Stimulated activated CD8-positive, alpha-beta memory T cell treated with anti-CD3 and anti-CD28 coated beads, Interleukin-15, amount 100 ng/mL, for 48 hours (primary cell): Measurements from ENCODE around the gene KANK3.
A peak's percentile ranks its signal among the peaks of the same experiment; 100 is the strongest.
"Not testable (repeated sequence)": the region's sequence is repeated elsewhere in the genome, so short reads cannot be mapped to it uniquely, and the experiment has no call there.

Experiments used
- DNase-seq, 2 donors: peaks; one replicate each; pipeline ENCODE4 v3.0.0-alpha.2; 2020; ENCODE audit warnings: low read depth in 2 of 2

KANK3 gene

GRCh38 chr19:8371011-8371804 lies 28.1 kb upstream of the KANK3 start:
- no peak for DNase-seq

GRCh38 chr19:8370176-8371010 lies 27.3 kb upstream of the KANK3 start:
- no peak for DNase-seq

GRCh38 chr19:8367327-8368001 lies 24.4 kb upstream of the KANK3 start:
- DNase-seq, result no peak

GRCh38 chr19:8366961-8367326 lies 23.9 kb upstream of the KANK3 start:
- no peak for DNase-seq

DNA sequence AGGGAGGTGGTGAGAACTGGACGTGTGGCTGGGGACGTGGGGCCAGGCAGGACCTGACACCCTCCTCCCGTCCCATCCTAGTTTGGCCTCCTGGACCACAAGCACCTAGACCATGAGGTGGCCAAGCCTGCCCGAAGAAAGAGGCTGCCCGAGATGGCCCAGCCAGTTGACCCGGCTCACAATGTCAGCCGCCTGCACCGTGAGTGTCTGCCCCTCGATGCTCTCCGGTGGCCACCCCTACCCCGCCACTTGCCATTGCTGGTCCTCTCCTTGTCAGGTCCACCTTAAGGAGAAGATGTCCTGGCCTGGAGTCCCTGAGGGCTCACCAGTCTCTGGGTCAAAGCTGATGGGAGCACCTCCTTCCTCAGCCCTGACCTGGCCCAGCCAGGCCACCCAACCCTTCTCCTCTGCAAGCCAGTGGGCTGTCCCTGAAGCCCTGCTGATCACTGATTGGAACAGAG lies 23.1 kb upstream of the KANK3 start:
- no peak for DNase-seq

- peak; percentile 53 to 55 for DNase-seq
Measured at GRCh38 chr19:8363803-8364771, 21.0 kb upstream of the KANK3 start, which contains the start of gene ANGPTL4. ANGPTL4 (plus strand) TSS chr19:8364155; CDS start chr19:8364322, 167 bp downstream.

- peak in 1 of 2 donors; percentile 37 for DNase-seq
Measured at GRCh38 chr19:8361921-8362793, 19.1 kb upstream of the KANK3 start.

DNA sequence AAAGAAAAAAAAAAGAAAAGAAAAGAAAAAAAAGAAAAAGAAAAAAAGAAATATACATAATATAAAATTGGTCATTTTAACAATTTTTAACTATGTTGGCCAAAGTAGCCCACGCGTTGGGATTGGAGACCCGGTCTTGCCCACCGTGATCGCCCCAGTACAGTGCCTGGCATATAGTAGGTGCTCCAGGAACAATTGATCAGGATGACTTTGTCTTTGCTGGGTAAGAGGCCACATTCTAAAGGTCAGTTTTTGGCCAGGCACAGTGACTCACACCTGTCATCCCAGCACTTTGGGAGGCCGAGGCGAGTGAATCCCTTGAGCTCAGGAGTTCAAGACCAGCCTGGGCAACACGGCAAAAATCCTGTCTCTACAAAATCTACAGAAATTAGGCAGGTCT lies 17.1 kb upstream of the KANK3 start:
- DNase-seq, result no peak

GRCh38 chr19:8358948-8359347 lies 15.9 kb upstream of the KANK3 start:
- DNase-seq, result no peak

DNA sequence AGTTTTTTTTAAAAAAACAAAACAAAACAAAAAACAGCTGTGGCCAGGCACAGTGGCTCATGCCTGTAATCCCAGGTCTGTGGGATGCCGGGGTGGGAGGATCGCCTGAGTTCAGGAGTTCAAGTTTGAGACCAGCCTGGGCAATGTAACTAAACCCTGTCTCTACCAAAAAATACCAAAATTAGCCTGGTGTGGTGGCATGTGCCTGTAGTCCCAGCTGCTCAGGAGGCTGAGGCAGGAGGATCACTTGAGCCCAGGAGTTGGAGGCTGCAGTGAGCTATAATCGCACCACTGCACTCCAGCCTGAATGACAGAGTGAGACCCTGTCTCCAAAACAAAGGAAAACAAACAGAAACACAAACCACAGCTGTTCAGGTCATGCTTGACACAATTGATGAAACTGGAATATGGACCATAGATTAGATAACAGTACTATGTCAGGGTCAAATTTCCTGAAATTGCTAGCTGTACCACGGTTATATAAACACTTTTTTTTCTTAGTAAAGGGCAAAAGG lies 14.0 kb upstream of the KANK3 start:
- no peak for DNase-seq

DNA sequence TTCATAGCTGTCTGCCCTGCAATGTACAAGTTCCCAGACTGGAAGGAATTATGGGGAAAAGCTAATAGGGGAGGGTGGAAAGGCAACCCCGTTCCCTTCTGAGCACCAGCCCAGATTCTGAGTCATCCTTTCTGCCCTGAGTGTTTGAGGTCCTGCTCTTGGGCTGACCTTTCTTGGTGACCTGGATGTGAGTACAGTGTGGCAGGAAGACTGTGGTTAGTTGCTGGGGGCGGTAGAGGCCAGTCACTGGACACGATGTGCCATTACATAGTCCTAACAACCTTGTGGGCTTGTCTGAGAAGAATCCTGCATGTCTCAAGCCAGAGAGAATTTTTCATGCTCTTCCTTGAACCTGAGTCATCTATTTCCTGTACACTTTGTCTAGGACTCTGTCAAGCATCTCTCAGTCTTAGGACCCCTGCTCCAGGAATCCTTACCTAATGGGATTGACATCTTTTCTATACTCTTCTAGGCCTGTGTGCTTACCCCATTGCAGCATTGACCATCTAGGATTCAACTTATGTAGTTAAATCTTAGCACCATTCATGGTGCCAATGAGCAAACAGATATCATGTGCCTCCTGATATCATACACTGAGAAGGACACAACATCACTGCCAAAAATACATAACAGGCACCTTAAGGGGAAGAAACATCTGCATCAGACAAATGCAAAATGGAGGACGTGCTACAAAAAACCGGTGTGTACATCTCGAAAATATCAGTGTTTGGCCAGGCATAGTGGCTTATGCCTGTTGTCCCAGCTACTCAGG lies 12.8 kb upstream of the KANK3 start:
- no peak for DNase-seq

GRCh38 chr19:8352845-8353244 lies 9.8 kb upstream of the KANK3 start:
- DNase-seq, result not testable (repeated sequence)

DNA sequence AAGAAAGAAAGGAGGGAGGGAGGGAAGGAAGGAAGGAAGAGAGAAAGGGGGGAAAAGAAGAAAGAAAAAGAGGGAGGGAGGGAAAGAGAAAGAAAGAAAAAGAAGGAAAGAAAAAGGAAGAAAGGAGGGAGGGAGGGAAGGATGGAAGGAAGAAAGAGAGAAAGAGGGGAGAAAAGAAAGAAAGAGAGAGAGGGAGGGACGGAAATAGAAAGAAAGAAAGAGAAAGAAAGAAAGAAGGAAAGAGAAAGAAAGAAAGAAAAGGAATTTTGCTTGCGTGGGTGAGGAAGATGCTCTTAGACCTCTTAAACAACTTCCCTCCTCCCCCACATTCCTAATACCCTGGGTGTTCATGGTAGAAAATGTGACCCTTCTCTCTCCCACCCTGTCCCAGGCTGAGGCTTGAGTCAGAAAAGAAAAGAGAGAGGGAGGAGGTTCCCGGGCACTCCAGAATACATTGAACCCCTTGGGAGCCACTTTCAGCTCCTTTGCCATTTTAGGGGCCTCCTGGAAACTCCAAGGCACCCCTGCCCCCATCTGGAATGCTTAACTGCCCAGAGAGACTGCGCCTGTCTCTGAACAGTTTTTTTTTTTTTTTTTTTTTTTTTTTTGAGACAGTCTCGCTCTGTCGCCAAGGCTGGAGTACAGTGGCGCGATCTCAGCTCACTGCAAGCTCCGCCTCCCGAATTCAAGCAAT lies 9.2 kb upstream of the KANK3 start:
- no peak for DNase-seq

GRCh38 chr19:8349629-8350372 lies 6.7 kb upstream of the KANK3 start:
- DNase-seq, result not testable (repeated sequence)

DNA sequence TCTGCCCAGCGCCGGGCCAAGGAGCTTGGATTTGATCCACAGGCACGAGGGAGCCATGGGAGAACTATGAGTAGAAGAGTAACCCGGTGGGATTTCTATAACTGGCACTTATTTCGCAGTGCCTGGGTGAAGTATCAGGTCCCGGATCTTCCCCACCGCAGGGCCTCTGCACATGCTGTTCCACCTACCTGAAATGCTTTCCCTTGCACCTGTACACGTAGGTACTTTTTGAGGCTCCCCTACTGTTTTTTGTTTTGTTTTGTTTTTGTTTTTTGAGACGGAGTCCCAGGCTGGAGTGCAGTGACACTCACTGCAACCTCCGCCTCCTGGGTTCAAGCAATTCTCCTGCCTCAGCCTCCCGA lies 402 bp upstream of the KANK3 start:
- no peak for DNase-seq

- DNase-seq, result no peak
Measured at GRCh38 chr19:8342316-8342683, 762 bp downstream of the KANK3 start.

GRCh38 chr19:8341504-8341903 lies 1.6 kb downstream of the KANK3 start:
- not testable (repeated sequence) for DNase-seq
